ENCODE data around the gene ZNF385B. TPM values are rescaled to one million over a fixed set of nuclear protein-coding genes. Genes with fewer than 3 reads are reported as not detected.

The ZNF385B gene
- total RNA-seq, 1 experiment from 2014 or later = not detected

- no peak for DNase-seq (ENCODE audit: low read depth)
- in situ Hi-C loops (cut with HindIII; ENCODE audit: low pct_unique_long_range_greater_than_20kb, low sequenced_read_pairs) = no loop called here
These were observed 426.4 kb downstream of the ZNF385B start for GRCh38 chr2:179435000-179435399.

GRCh38 chr2:179434357-179434756 lies 427.1 kb downstream of the ZNF385B start:
- no peak for DNase-seq (ENCODE audit: low read depth)
- in situ Hi-C loops (cut with HindIII; ENCODE audit: low pct_unique_long_range_greater_than_20kb, low sequenced_read_pairs) = no loop called here

- in situ Hi-C loops (cut with HindIII; ENCODE audit: low pct_unique_long_range_greater_than_20kb, low sequenced_read_pairs) = no loop called here
- no peak for DNase-seq (ENCODE audit: low read depth)
These were observed 428.7 kb downstream of the ZNF385B start for GRCh38 chr2:179432751-179433150.

GRCh38 chr2:179429597-179429996 lies 431.8 kb downstream of the ZNF385B start:
- in situ Hi-C loops (cut with HindIII; ENCODE audit: low pct_unique_long_range_greater_than_20kb, low sequenced_read_pairs) = no loop called here

GRCh38 chr2:179429060-179429471 lies 432.3 kb downstream of the ZNF385B start:
- in situ Hi-C loops (cut with HindIII; ENCODE audit: low pct_unique_long_range_greater_than_20kb, low sequenced_read_pairs) = no loop called here

More at GRCh38 chr2:179429597-179429996, 431.8 kb downstream of the ZNF385B start:
- no peak for DNase-seq (ENCODE audit: low read depth)

GRCh38 chr2:179428649-179429048 lies 432.8 kb downstream of the ZNF385B start:
- no peak for DNase-seq (ENCODE audit: low read depth)
- in situ Hi-C loops (cut with HindIII; ENCODE audit: low pct_unique_long_range_greater_than_20kb, low sequenced_read_pairs) = no loop called here

More at GRCh38 chr2:179429060-179429471, 432.3 kb downstream of the ZNF385B start:
- DNase-seq (ENCODE audit: low read depth) = no peak

GRCh38 chr2:179427065-179427464 lies 434.3 kb downstream of the ZNF385B start:
- in situ Hi-C loops (cut with HindIII; ENCODE audit: low pct_unique_long_range_greater_than_20kb, low sequenced_read_pairs) = no loop called here

GRCh38 chr2:179424571-179424970 lies 436.8 kb downstream of the ZNF385B start:
- in situ Hi-C loops (cut with HindIII; ENCODE audit: low pct_unique_long_range_greater_than_20kb, low sequenced_read_pairs) = no loop called here
- DNase-seq (ENCODE audit: low read depth) = no peak

More at GRCh38 chr2:179427065-179427464, 434.3 kb downstream of the ZNF385B start:
- no peak for DNase-seq (ENCODE audit: low read depth)

GRCh38 chr2:179422037-179422643 lies 439.3 kb downstream of the ZNF385B start:
- in situ Hi-C loops (cut with HindIII; ENCODE audit: low pct_unique_long_range_greater_than_20kb, low sequenced_read_pairs) = no loop called here
- peak; percentile 50 for DNase-seq (ENCODE audit: low read depth)

- DNase-seq (ENCODE audit: low read depth) = no peak
- in situ Hi-C loops (cut with HindIII; ENCODE audit: low pct_unique_long_range_greater_than_20kb, low sequenced_read_pairs) = no loop called here
These were observed 443.9 kb downstream of the ZNF385B start for GRCh38 chr2:179417436-179417949.

GRCh38 chr2:179412112-179412511 lies 449.3 kb downstream of the ZNF385B start:
- DNase-seq (ENCODE audit: low read depth) = peak; percentile 12
- in situ Hi-C loops (cut with HindIII; ENCODE audit: low pct_unique_long_range_greater_than_20kb, low sequenced_read_pairs) = no loop called here

GRCh38 chr2:179410552-179411356 lies 450.7 kb downstream of the ZNF385B start:
- peak; percentile 32 for DNase-seq (ENCODE audit: low read depth)
- in situ Hi-C loops (cut with HindIII; ENCODE audit: low pct_unique_long_range_greater_than_20kb, low sequenced_read_pairs) = no loop called here

GRCh38 chr2:179403624-179404023 lies 457.8 kb downstream of the ZNF385B start:
- no peak for DNase-seq (ENCODE audit: low read depth)
- in situ Hi-C loops (cut with HindIII; ENCODE audit: low pct_unique_long_range_greater_than_20kb, low sequenced_read_pairs) = no loop called here

GRCh38 chr2:179393481-179393880 lies 467.9 kb downstream of the ZNF385B start:
- in situ Hi-C loops (cut with HindIII; ENCODE audit: low pct_unique_long_range_greater_than_20kb, low sequenced_read_pairs) = no loop called here
- no peak for DNase-seq (ENCODE audit: low read depth)

Other genes starting within 250 kb of the ZNF385B start
- gene CWC22, start 145.7 kb upstream of the ZNF385B start, total RNA-seq (2014; rRNA removed; shearing (Covaris generic); ENCODE audit: low replicate concordance) = 4.9 and 6.8 TPM in 2 replicates